Astrocyte of the cerebellum (primary cell): ENCODE data around the gene PSMA2.

Experiments
- DNase-seq: peaks from one replicate; pipeline ENCODE4 v3.0.0-alpha.2; 2011; ENCODE audit warnings: low read depth
- H3K4me3 ChIP-seq: 2 replicates; pipeline ENCODE4 v1.5.1; 2011; ENCODE audit warnings: mild to moderate bottlenecking, low read depth, low read length, moderate library complexity
- CTCF ChIP-seq: IDR thresholded peaks from 2 replicates; pipeline ENCODE4 v1.5.1; 2012; ENCODE audit warnings: low read length, low read depth, moderate library complexity, mild to moderate bottlenecking; ENCODE audit errors: missing control alignments
- in situ Hi-C: cut with HindIII; loops from 2 replicates; pipeline ENCODE4 v1.10.0; 2017; ENCODE audit warnings: low sequenced_read_pairs

Gene PSMA2

DNA sequence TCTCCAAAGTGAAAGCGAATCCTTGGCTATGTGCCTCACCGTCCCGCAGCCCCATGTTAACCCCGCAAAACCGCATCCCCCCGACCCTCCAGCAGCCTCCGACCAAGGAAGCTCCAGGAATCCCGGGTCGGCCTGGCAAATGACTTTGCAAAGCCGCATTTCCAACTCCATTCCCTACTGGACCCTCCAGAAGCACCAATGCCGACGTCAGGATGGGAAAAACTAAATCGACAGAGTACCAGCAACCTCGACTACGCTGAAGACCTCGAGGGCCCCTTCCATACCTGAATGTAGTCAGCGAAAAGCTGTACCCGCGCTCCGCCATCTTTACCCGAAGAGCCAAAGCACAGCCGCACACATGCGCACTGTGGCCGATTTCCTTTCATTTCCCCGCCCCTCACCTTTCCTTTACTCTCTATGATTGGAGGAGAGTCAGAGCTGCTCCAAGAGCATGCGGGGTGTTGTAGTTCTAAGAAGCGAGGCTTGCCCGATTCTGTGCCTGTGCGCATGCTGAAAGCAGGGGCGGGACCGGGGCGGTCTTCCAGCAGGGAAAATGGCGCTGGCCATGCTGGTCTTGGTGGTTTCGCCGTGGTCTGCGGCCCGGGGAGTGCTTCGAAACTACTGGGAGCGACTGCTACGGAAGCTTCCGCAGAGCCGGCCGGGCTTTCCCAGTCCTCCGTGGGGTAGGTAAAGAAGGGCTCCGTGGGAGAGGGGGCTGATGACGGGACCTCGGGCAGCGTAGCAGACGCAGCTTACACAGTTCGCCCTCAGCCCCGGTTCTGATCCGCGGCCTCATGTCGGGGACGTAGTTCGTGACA lies at the start of gene PSMA2, which contains the start of gene MRPL32:
Gene PSMA2, minus strand, starts transcription at position 341 of the 818 bp plus-strand sequence. Its CDS starts 16 bp downstream, at position 325.
Gene MRPL32, plus strand, starts transcription at position 543 of the 818 bp plus-strand sequence. Its CDS starts 11 bp downstream, at position 554.
- H3K4me3 ChIP-seq = peak within 1 kb of the TSS; percentile 73
- in situ Hi-C loops = loop anchor here (25.0 kb wide), 1 partner anchor 505 kb away; no protein-coding TSS in a partner anchor
- DNase-seq = peak; percentile 96
- TF ChIP-seq CTCF = no peak

- no peak overlapping the region for H3K4me3 ChIP-seq
- peak; percentile 4 for DNase-seq
- no peak for TF ChIP-seq CTCF
- in situ Hi-C loops = no loop called here
Observed at GRCh38 chr7:42981601-42982000, 49.6 kb upstream of the PSMA2 start.

DNA sequence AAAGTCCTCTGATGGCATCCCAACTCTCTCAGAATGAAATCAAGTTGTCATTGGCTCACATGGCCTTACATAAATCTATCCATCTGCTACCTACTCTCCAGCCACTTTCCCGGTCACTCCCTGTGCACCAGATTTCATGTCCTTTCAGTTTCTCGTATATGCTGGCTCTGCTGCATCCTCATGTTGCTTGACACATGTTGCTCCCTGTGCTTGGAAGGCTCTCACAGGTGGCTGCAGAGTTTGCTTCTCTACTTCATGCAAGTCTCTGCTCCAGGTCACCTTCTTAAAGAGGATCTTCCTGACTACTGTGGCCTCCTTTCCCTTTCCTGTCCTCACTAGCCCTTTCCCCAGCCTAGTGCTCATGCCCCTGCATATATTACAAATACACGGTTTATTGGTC lies 48.5 kb upstream of the PSMA2 start:
- in situ Hi-C loops = no loop called here
- no peak for DNase-seq
- no peak overlapping the region for H3K4me3 ChIP-seq
- TF ChIP-seq CTCF = no peak

GRCh38 chr7:42980084-42980483 lies 48.1 kb upstream of the PSMA2 start:
- in situ Hi-C loops = no loop called here

GRCh38 chr7:42978496-42978895 lies 46.5 kb upstream of the PSMA2 start:
- no peak overlapping the region for H3K4me3 ChIP-seq
- TF ChIP-seq CTCF = no peak
- in situ Hi-C loops = no loop called here
- no peak for DNase-seq

More at GRCh38 chr7:42980084-42980483, 48.1 kb upstream of the PSMA2 start:
- no peak for TF ChIP-seq CTCF
- H3K4me3 ChIP-seq = no peak overlapping the region
- DNase-seq = no peak

DNA sequence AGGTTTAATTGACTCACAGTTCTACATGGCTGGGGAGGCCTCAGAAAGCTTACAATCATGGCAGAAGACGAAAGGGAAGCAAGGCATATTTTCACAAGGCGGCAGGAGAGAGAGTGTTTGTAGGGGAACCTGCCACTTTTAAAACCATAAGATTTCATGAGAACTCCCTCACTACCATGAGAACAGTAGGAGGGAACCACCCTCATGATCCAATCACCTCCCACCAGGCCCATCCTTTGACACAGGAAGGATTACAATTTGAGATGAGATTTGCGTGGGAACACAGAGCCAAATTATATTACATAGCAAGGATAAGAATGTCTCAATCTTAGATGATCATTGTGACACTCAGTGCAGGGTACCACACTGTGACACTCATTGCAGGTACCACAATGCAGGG lies 44.4 kb upstream of the PSMA2 start:
- no peak overlapping the region for H3K4me3 ChIP-seq
- TF ChIP-seq CTCF = no peak
- in situ Hi-C loops = no loop called here
- DNase-seq = no peak
